NOMO-1 treated with DMSO at 0.1 percent for 48 hours (cell line): ENCODE measurements around the gene GPSM1.
"Not testable (repeated sequence)": the region's sequence is repeated elsewhere in the genome, so short reads cannot be mapped to it uniquely, and the experiment has no call there.

Experiments used
- DNase-seq: peaks from one replicate; lab custom pipeline; 2025; ENCODE audit not compliant: unreplicated experiment; lab: John Stamatoyannopoulos, UW

Gene GPSM1

GRCh38 chr9:136343121-136343883 is 16.0 kb downstream of the GPSM1 start:
- no peak for DNase-seq

GRCh38 chr9:136343884-136344269 is 16.5 kb downstream of the GPSM1 start:
- no peak for DNase-seq

GRCh38 chr9:136344544-136345280 is 17.4 kb downstream of the GPSM1 start:
- no peak for DNase-seq

GRCh38 chr9:136345281-136346156 is 18.2 kb downstream of the GPSM1 start:
- DNase-seq: no peak

GRCh38 chr9:136346157-136346481 is 18.8 kb downstream of the GPSM1 start:
- DNase-seq: no peak

- DNase-seq: no peak
Measured at GRCh38 chr9:136346927-136347465, 19.7 kb downstream of the GPSM1 start.

- DNase-seq: no peak
Measured at GRCh38 chr9:136347472-136348256, 20.3 kb downstream of the GPSM1 start.

- no peak for DNase-seq
Measured at GRCh38 chr9:136348691-136349090, 21.4 kb downstream of the GPSM1 start.

- DNase-seq: no peak
Measured at GRCh38 chr9:136349546-136349945, 22.2 kb downstream of the GPSM1 start.

GRCh38 chr9:136351252-136351800 is 24.0 kb downstream of the GPSM1 start:
- DNase-seq: no peak

GRCh38 chr9:136351868-136352267 is 24.5 kb downstream of the GPSM1 start:
- DNase-seq: not testable (repeated sequence)

- DNase-seq: no peak
Measured at GRCh38 chr9:136352682-136353081, 25.3 kb downstream of the GPSM1 start.

GRCh38 chr9:136353088-136353487 is 25.7 kb downstream of the GPSM1 start:
- DNase-seq: no peak

GRCh38 chr9:136353757-136354488 is 26.6 kb downstream of the GPSM1 start:
- DNase-seq: no peak

GRCh38 chr9:136354592-136355085 is 27.3 kb downstream of the GPSM1 start:
- no peak for DNase-seq

GRCh38 chr9:136355616-136356557 is 28.5 kb downstream of the GPSM1 start:
- DNase-seq: no peak

GRCh38 chr9:136357202-136357725 is 29.9 kb downstream of the GPSM1 start:
- DNase-seq: no peak

- no peak for DNase-seq
Measured at GRCh38 chr9:136358016-136358415, 30.7 kb downstream of the GPSM1 start.
